Hepatic stellate cell (primary cell): ENCODE results near the gene LRMDA.
A peak's percentile ranks its signal among the peaks of the same experiment; 100 is the strongest.

Experiments used
- DNase-seq: peaks from one replicate; pipeline ENCODE4 v3.0.0; 2011; ENCODE audit warnings: low spot score

LRMDA gene

DNA sequence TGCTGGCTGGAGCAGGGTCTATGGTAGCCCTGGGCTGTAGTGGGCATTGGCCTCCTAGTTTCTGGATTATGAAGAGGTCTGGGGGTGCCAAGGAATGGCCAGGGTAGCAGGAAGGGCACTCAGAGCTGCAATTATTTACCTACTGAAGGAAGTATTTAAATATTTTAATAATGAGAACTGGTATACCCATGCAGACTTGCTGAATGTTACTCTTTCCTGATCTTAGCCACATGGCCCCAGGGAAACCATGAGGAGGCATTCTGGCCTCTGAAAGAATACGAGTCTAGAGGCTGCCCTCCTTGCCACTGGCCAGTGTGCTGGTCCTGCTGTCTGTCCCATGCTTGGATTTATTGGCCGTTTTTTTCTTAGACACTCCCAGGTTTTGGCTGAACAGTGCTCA is 599.7 kb downstream of the LRMDA start:
- no peak for DNase-seq

DNA sequence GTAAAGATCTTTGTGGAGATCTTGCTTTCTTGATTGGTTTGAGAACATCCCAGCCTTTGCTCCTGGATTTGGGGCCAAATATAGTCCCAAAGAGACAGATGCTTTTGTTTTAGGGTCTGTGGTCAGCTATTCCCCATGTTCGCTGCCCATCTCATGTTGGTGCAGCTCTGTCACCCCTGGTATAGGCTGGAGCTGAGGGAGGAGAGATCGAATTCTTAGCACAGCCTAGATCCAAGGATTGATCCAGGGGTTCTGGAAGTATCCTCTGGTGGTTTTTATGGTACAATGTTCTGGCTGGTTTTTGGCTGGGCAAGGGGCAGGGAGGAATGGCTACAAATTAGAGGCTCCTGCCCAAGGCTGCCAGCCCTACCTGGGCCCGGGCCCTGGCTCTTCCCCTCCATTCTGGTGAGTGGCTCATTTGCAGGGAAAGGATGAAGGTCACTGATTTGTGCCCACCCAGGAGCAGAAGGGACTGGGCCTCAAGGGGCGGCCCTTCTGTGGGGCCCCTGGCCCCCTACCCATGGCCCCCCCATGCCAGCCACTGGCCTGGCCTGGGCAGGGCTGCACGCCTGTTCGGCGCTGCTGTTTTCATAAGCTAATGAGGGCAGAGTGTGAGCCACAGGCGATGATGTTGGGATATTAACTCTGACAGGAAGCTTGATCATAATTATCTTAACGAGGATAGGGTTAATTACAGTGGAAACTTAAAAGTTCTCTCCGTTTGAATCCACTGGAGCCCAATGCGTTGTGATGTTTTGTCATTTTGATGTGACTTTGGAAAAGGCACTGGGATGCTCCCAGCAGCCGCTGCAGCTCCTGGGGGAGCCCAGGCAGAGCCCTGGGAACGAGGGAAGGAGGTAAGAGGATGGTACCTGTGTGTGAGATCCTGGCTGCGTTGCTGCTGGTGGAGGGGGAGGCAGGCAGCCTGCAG is 600.6 kb downstream of the LRMDA start:
- no peak for DNase-seq

DNA sequence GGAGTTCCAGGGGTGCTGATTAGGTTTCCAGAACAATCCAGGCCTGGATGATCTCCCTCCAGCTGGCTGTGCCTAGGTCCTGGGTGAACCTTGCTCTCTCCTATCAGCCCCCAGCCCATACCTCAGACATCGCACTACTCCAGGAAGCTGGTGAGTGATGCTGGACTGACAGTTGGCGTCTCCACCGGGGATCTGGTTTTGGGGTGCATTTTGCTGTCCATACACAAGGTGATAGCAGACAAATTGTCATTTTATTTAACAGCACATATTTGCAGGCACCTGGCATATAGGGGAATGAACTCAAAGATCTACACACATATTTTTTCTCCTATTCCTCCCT is 601.2 kb downstream of the LRMDA start:
- no peak for DNase-seq

DNA sequence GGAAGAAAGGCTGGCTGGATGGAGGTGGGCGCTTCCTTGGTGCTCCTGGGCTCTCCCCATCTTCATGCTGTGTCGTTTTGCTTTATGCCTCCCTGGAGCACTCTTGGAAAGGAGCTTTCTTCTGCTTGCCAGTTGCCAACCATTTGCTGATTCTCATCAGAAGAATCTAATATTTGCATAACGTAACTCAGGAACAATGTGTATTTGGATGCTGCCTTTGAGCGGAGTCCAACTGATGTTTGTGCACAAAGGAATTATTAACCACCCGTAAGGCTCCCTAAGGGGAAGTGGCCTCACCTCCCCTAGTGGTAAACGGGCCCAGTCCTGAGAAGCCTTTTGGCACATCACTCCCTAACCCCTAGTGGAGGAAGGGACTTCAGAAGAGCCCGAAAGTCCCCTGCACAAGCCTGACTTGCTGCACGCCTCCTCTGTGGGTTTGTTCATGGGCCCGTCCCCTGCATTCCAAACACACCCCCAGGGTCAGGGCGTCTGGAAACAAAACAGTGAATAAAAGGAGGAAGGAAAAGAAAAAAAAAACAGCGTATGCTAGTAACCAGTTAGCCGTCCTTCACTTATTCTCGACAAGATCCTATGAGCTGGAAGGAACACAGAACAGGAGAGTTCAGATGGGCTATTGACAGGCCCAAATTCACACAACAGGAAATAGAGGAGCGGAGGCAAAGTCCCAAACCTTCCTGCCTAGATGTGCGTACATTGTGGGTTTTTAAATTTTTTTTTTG is 602.2 kb downstream of the LRMDA start:
- no peak for DNase-seq

DNA sequence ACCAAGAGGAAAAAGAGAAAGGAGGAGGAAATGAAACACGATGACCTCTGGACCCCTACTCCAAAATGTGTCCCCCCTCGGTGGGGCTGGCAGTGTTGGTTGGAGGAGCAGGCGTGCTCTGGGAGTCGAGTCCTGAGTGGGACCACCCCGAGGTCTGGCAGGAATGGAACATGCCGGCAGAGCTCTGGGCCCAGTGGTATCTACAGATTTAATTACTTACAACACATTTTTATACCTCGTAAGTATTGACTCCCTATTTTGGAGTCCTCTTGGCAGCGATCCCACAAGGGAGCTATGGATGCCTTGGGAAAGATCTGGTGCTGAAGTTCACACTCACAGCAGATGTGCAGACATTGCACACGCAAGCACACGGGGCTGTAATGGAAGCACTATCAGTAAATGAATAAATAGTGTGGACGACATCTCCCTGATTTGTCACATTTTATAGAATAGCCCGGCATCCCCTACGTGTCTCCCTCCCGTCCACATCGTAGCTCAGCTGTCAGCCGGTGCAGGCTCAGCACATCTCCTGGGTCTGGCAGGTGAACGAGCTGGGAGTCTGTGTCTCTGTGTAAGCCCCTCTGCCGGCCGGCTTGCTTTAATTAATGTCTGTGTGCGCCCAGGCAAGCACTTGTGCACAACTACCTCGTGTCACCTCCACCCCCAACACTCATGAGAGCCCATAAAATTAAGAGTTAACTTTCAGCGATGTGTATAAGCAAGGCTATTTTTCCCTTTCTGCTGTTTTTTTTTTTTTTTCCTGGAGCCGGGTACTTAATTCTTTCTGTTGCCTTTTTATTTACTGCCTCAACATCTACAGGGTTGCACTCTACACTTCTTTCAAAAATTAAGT is 603.2 kb downstream of the LRMDA start:
- DNase-seq, result no peak

DNA sequence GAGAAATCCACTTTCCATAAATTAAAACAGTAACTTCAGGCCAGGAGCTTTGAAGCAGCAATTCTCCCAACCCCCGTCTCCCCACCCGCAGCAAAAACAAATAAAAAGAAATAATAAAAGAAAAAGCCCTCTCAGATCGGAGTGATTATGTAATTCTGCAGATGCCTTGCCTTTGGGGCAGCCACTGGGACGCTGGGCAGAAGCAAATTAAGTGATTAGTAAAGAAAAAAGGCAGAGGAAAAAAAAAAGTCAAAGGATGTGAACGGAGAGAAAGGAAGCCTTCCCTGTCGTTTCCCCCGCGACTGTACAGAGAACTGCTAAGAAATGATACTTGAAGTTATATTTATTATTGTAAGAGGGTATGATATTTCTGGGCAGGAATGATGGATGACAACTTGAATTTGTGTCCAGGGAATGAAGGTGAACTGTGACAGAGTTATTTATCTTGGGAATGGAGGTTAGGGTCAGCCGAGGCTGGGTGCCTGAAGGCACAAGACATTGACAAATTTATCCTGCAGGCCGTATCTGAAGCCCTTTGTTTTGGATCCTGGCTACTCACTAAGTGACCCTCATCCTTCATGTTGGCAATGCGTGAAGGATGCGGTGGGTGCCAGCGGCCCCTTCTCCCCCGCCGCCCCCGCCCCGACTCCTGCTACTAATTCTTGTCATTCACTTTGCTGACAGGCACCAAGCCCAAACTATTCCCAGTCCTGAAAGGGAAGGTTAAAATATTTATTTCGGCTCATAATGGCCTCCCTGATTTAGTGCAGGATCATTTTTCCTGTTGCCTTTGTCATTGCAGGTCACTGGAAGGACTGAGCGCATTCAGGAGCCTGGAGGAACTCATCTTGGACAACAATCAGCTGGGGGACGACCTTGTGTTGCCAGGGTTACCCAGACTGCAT is 604.0 kb downstream of the LRMDA start:
- DNase-seq, result peak; percentile 12

DNA sequence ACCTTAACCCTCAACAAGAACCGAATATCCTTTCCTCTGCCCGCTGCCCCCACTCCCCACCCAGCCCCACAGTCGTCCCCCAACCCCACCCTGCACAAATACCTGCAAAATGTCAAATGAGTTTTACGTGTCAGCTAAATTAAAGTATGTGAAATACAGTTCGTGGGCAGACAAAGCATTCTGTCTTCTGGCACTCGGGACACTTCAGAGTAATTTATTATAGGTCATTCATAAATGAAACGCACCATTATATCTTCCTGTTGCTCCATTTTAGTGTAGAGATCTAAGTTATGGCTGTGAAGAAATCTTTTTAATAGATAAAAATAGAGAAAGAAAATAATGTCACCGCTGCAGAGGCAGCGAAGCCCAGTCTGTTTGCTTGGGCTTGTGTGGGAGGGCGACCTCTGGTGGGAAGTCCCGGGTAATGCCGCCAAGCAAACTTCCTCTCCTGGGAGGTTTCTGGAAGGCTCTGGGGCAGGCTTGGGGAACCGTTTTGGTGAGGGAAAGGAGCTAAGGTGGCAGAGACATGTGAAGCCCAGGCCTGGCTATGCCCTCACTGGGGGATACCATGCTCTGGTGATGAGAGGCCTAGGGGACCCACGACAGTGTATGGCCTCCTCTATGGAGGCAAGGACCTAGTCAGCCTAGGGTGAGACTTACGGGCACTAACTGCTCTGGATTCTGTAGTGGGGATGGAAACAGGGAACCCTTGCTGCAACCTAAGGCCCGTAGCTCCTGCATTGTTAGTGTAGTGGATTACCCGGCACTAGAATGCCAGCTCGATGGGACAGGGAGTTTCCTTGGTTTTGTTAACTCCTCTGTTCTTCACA is 604.9 kb downstream of the LRMDA start:
- peak; percentile 80 for DNase-seq

DNA sequence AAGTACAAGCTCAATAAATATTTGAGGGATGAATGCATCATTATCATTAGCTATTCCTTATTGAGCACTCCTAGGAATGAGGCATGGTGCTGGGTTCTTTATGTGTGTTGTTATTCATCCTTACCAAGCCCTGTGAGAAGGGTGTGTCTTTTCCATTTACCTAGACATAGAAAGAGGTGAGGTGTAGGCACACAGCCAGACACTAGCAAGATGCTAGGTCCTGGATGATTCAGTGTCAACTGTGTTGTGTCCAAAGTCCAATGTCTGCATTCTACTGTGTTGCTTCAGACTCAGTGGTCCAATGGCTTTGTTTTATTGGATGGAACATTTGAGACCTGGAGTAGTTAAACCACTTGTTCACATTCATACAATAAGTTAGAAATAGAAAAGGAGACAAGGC is 605.5 kb downstream of the LRMDA start:
- no peak for DNase-seq

DNA sequence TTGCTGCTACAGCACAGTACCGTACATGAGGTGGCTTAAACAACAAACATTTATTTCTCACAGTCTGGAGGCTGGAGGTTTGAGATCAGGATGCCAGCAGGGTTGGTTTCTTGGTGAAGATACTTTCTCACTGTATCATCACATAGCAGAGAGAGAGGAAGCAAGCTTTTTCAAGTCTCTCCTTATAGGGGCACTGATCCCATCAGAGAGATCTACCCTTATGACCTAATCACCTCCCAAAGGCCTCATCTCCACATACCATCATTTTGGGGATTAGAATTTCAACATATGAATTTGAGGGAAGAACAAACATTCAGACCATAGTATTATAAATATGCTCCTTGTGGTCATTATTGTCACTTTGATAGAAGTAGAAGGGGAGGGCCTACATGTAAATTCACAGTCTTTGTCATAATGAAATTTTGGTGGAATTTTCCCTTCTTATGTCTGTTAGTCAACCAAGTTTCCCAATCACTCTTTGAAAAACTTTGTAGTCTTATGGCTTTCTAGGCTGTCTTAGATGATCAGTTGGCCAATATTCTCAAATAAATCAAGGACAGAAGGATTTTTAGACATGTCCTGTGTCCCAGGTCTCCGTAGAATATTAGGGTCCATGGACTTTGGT is 606.2 kb downstream of the LRMDA start:
- DNase-seq, result no peak

DNA sequence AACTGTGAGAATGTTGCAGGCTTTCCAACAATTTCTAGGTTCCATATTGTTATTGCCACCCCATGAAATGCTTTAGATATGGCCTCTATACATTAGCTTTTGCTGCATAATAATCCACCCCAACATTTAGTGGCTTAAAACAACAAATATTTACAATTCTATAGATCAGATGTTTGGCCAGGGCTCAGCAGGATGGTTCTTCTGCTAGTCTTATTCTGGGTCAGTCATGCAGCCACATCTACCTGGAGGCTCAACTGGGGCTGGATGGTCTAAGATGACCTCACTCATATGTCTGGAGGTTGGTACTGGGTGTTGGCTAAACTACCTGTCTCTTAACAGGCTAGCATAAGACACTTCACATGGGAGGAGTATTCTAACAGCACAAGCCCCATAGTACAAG is 607.3 kb downstream of the LRMDA start:
- no peak for DNase-seq

DNA sequence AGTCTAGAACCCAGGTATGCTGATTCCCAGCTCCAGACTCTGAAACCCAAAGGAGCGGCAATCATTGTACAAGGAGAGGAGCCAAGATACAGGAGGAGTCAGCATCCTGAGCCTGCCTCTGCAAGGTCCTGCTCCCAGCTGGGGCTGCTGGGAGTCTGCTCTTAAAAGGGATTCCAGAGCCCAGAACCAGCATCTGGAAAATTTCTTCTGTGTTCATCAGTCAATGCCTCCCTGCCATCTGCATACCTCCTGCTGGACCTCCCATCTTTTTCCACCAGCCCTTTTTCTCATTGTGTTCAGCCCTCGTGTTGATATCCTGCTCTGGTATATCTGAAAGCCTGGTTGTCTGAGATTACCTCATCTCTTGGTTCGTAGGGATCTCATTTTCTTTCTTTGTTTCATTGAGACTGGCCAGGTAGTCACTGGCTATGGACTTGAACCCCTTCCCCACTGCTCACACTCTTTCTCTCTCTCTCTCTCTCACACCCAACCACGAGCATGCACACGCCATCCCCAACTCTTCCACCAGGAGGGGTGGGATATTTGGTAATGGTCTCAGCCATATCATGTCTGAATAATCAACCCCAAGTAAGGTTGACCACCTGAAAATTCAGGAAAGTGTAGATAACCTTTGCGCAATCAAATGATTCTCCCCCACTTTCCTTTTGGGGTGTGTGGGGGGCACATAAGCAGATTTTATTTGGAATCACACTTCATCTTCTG is 608.8 kb downstream of the LRMDA start:
- no peak for DNase-seq

DNA sequence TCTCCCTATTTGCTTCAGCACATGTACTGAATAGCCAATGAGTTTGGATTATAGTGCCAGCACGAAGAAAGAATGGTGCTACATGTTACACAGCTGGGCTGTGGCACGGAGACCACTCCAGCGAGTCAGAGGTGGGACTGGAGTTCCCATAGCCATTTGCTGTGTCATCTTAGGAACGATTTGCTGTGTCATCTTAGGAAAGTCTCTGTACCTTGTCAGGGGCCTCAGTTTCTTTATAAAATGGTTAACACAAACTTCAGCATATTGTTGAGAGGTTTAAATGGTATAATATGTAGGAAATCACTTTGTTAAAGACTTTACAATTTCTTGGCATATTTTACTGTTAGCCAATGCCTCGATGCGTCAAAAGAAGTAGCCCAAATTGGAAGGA is 609.4 kb downstream of the LRMDA start:
- DNase-seq, result no peak

DNA sequence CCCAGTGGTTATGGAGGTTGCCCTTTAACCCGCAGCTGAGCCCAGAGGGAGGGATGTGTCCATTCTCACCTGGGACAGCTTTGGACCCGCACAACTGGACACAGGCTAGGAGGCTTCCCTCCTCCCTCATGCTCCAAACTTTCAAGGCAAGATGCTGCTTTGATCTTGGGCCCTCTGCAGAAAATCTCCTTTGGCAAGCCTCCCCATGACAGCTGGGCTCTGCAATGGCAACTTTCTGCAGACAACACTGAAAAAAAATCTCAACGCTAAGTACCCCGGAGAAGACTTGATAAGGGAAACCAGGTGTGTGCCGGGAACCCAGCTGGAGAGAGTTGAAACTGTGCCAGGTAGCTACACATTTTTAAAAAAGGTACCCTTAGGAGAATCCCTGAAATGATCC is 610.1 kb downstream of the LRMDA start:
- DNase-seq, result no peak

DNA sequence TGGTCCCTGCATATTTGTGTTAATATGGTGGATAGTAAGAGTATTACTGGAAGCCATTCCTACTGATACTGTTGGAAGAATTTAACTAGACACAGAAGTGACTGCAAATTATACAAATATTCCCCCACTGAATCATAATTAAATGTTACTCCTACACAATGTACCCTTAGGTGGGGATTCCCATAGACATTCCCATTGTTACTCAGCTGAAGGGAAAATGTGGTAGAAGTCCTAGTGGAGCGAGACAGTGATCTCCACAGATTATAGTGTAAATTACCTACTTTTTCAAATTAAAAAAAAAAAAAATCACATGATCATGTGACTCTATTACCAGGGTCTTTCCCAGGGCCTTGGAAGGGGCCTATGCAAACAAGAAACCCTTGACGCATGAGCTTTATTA is 611.8 kb downstream of the LRMDA start:
- DNase-seq, result no peak

DNA sequence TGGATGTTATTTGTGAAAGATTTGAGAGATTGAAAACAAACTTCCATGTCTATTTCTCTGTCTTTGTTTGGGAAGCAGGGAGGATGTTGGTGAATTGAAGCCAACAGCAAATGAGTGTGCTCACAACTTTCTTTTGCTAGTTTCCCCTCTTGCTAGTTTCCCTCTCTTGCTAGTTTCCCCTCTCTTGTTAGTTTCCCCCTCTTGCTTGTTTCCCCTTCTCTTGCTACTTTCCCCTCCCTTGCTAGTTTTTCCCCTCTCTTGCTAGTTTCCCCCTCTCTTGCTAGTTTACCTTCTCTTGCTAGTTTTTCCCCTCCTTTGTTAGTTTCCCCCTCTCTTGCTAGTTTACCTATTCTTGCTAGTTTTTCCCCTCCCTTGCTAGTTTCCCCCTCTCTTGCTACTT is 613.3 kb downstream of the LRMDA start:
- no peak for DNase-seq

DNA sequence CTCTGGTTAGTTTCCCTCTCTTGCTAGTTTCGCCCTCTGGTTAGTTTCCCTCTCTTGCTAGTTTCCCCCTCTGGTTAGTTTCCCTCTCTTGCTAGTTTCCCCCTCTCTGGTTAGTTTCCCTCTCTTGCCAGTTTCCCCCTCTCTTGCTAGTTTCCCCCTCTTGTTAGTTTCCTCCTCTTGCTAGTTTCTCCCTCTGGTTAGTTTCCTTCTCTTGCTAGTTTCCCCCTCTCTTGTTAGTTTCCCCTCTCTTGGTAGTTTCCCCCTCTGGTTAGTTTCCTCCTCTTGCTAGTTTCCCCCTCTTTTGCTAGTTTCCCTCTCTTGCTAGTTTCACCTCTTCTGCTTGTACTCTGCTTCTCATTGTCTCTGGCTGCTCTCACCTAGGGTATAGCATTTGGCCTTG is 613.8 kb downstream of the LRMDA start:
- DNase-seq, result no peak

DNA sequence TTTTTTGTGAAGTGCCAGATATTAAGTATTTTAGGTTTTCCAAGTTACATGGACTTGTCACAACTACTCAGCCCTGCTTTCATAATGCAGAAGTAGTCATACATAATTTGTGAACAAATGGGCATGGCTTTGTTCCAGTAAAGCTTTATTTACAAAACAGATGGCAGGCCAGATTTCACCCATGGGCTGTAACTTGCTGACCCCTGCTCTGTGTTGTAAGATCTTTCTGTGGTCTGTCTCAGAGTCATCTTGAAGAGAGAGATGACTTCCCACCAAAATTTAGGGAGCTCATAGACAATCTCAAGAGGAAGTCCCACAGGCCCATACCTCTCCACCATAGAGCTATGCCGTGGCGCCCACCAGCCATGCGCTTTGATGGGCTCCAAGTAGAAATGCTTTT is 616.1 kb downstream of the LRMDA start:
- no peak for DNase-seq

DNA sequence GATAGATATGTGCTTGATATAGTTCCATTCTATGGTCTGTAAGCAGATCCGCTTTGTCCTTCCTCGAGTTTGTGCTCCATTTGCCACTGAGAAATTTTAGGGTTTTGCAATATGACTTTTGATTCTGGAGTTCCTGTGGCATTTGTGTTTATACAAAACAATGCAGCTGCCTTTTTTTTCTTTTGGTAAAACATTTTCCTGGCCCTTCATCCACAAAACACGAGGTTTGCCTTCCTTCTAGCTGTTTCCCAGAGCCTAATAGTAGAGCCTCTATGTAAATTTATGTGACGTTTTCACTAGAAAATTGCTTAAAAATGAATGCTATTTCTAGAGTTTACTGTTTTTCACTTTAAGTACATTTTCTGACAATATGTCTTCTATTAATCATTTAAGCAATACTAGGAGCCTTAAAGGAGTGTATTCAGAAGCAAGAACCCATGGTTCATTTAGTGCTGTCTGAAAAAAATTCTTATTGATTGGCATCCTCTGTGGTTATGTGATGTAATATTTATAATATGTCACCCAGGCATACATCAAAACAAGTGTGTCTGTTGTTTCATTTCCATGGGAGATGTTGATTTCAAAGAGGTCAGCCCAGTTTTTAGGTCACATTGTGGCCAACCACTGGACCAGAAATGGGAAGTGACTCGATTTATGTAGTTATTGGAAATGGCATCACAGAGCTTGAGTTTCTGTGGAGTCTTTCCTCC is 618.3 kb downstream of the LRMDA start:
- no peak for DNase-seq

DNA sequence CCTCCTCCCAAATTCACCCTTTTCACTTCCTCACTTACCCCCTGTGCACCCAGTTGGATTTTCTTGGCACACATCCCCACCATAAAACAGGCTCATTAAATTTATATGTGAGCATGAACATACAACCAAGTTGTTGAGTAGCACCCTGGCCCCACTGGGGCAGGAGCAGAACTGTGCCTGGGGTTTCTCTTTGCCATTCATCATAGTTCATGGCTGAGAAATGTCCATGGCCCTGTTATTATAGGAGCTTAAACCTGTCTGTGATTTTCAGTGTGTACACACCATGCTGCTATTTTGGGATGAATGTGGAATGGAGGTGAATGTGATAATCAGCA is 618.8 kb downstream of the LRMDA start:
- no peak for DNase-seq
